Natural killer cell (primary cell): Measurements from ENCODE around the gene LRRN2. TPM values are rescaled to one million over a fixed set of nuclear protein-coding genes. Genes with fewer than 3 reads are reported as not detected.

Source experiments
- ATAC-seq, 3 donors: fragments of 150-1000 bp in 2 of 3; fragments of 200-7000 bp in 1 of 3; cut with Tn5 transposase; 1 replicate in 1 of 3; 2 replicates in 2 of 3; pipeline ENCODE4 v1.10.0; 2021; ENCODE audit warnings: mild to moderate bottlenecking in 2 of 3, moderate library complexity in 2 of 3
- DNase-seq, 2 donors: peaks; one replicate each; pipeline versions ENCODE4 v3.0.0 to v3.0.0-alpha.2; 2013 to 2021; ENCODE audit warnings: mixed read lengths in 1 of 2
- H3K27ac ChIP-seq: one replicate; pipeline ENCODE4 v1.5.1; 2013; ENCODE audit warnings: mild to moderate bottlenecking, low read length
- H3K27me3 ChIP-seq: one replicate; pipeline ENCODE4 v1.6.1; 2013; ENCODE audit warnings: low read length; ENCODE audit not compliant: control insufficient read depth, insufficient read depth
- H3K36me3 ChIP-seq: one replicate; pipeline ENCODE4 v1.6.1; 2013; ENCODE audit warnings: low read length; ENCODE audit not compliant: control insufficient read depth, insufficient read depth
- H3K4me1 ChIP-seq: one replicate; pipeline ENCODE4 v1.6.1; 2013; ENCODE audit warnings: low read length; ENCODE audit not compliant: control insufficient read depth, insufficient read depth
- H3K4me3 ChIP-seq: one replicate; pipeline ENCODE4 v1.5.1; 2013; ENCODE audit warnings: low read length
- H3K9me3 ChIP-seq: one replicate; pipeline ENCODE4 v1.6.1; 2013; ENCODE audit warnings: low read length; ENCODE audit not compliant: control insufficient read depth, insufficient read depth
- H3K27ac Mint-ChIP-seq, 2 donors: one replicate each; pipeline ENCODE4 v1.8.0; 2022; ENCODE audit warnings: mild to moderate bottlenecking in 2 of 2, mixed read lengths in 2 of 2, moderate library complexity in 1 of 2
- H3K27me3 Mint-ChIP-seq, 2 donors: one replicate each; pipeline ENCODE4 v1.8.0; 2022; ENCODE audit warnings: low read depth in 2 of 2, mixed read lengths in 2 of 2
- H3K36me3 Mint-ChIP-seq: one replicate; pipeline ENCODE4 v1.8.0; 2022; ENCODE audit warnings: mixed read lengths
- H3K4me1 Mint-ChIP-seq, 2 donors: one replicate each; pipeline ENCODE4 v1.8.0; 2022; ENCODE audit warnings: mixed read lengths in 2 of 2
- H3K4me3 Mint-ChIP-seq: one replicate; pipeline ENCODE4 v1.8.0; 2022; ENCODE audit warnings: mild to moderate bottlenecking, moderate library complexity, mixed read lengths
- H3K9me3 Mint-ChIP-seq, 2 donors: one replicate each; pipeline ENCODE4 v1.8.0; 2022; ENCODE audit warnings: mixed read lengths in 2 of 2
- CTCF ChIP-seq: fragments of 200-600 bp; IDR thresholded peaks from one replicate; pipeline ENCODE4 v1.8.0; 2022; ENCODE audit warnings: antibody characterized with exemption
- WGBS: methylation state at CpG from one replicate; pipeline ENCODE4 v1.1.7; 2013; ENCODE audit warnings: missing lambda C conversion rate; ENCODE audit not compliant: insufficient coverage; 5-methylcytosine and 5-hydroxymethylcytosine counted together
- intact Hi-C: fragments of 100-400 bp; cut with micrococcal nuclease; formaldehyde crosslinking; loops from one replicate; pipeline ENCODE4 v1.14.2; 2022
- total RNA-seq, 4 donors: library from RNA; stranded (reverse); fragments of 120-200 nt in 1 of 4; gene quantifications; one replicate each; pipeline versions ENCODE4 v1.2.3 to v1.2.4, GENCODE V29; 2013 to 2022

The LRRN2 gene
- total RNA-seq, 3 donors from 2014 or later (not counting 1 experiment from before 2014, with no cell fraction given) = 0.10 to 0.27 TPM; not detected in 1

- no peaks in the 10 kb centered on the region for H3K9me3 Mint-ChIP-seq
Observed at GRCh38 chr1:204618148-204618760, 67.3 kb downstream of the LRRN2 start.

DNA sequence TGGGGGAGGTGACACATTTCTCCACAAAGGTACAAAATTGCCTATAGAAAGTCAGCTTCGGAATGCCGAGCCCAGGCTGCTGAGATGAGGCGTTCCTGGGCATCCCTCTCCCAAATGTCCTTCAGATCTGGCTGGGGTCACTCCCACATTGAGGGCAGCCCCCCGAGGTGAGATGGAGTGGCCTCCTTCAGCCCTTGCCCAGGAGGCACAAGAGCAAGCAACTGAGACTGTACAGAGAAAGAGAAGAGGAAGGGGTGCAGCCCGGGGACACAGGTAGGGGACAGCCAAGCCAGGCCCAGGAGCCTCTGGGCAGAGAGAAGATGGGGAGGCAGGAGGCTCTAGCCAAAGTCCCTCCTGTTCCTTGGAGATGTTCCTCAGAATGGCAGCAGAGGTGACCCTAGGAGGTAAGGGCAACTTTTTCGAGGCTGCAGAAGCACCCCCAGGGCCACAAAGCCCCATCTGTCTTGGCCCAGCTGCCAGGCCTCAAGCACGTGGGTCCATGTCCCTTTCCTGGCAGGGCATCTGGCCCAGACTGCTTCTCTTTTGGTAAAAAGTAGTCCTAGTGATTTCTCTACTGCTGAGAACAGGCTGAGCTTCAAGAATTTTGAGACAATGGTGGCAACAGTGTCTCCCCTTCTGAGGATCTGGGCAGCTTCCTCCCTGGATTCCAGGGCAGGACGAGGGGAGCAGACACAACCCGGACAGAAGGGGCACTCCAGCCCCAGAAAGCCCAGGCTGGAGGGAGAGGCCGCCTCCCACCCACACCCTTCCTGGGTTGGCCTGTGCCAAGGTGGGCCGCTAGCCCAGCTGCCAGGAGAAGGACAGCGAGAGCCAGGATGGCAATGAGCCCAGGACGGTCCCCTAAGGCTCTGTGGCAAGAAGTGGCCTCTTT lies 68.0 kb downstream of the LRRN2 start:
- no peaks in the 10 kb centered on the region for H3K36me3 Mint-ChIP-seq
- no peak overlapping the region for H3K27ac ChIP-seq
- no peaks in the 10 kb centered on the region for H3K27me3 Mint-ChIP-seq
- intact Hi-C loops = no loop called here
- WGBS = 82% methylated on average over 13 of the region's 13 CpGs
- H3K4me3 Mint-ChIP-seq = no peak overlapping the region
- no peaks in the 10 kb centered on the region for H3K9me3 ChIP-seq
- TF ChIP-seq CTCF = no peak
- no peaks in the 10 kb centered on the region for H3K27me3 ChIP-seq
- H3K4me1 ChIP-seq = no peaks in the 10 kb centered on the region
- no peaks in the 10 kb centered on the region for H3K36me3 ChIP-seq
- H3K9me3 Mint-ChIP-seq = no peaks in the 10 kb centered on the region
- H3K27ac Mint-ChIP-seq = no peak overlapping the region
- ATAC-seq = no peak
- H3K4me1 Mint-ChIP-seq = no peaks in the 10 kb centered on the region
- H3K4me3 ChIP-seq = no peak overlapping the region
- DNase-seq = no peak

More at GRCh38 chr1:204618148-204618760, 67.3 kb downstream of the LRRN2 start:
- Mint-ChIP-seq H3K4me1 (no peaks in the 10 kb centered on the region), H3K4me3 (no peak overlapping the region), H3K36me3 (no peaks in the 10 kb centered on the region), H3K27ac (no peak overlapping the region), H3K27me3 (no peaks in the 10 kb centered on the region)
- DNase-seq (no peak), ATAC-seq (no peak)
- Histone ChIP-seq H3K4me3 (no peak overlapping the region), H3K36me3 (no peaks in the 10 kb centered on the region), H3K27ac (no peak overlapping the region), H3K9me3 (no peaks in the 10 kb centered on the region), H3K27me3 (no peaks in the 10 kb centered on the region), H3K4me1 (no peaks in the 10 kb centered on the region)
- no peak for TF ChIP-seq CTCF
- 94% methylated on average over 20 of the region's 20 CpGs for WGBS
- intact Hi-C loops = no loop called here

DNA sequence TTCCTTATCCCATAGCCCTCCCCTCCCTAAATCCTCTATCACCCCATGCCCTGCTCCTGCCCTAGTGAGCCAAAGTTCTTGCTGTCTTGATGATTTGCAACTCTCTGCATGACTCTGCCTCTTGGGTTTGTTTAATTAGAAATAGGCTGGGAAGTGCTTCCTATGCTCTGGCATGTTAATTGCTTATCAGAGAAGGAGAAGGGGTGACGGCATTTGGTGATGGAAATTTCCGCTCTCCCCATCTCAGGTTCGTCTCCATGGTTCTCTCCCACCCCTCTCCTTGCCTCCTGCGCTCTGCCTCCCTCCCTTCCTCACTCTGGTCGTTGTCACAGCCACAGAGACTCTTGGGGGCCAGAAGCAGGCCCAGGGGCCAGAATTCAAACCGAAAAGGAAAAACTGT lies 68.9 kb downstream of the LRRN2 start:
- H3K4me3 Mint-ChIP-seq = no peak overlapping the region
- H3K27me3 Mint-ChIP-seq = no peaks in the 10 kb centered on the region
- no peak for TF ChIP-seq CTCF
- H3K36me3 ChIP-seq = no peaks in the 10 kb centered on the region
- WGBS = 82% methylated on average over 5 of the region's 6 CpGs
- H3K4me3 ChIP-seq = no peak overlapping the region
- H3K4me1 ChIP-seq = no peaks in the 10 kb centered on the region
- intact Hi-C loops = no loop called here
- no peaks in the 10 kb centered on the region for H3K36me3 Mint-ChIP-seq
- no peaks in the 10 kb centered on the region for H3K9me3 ChIP-seq
- H3K9me3 Mint-ChIP-seq = no peaks in the 10 kb centered on the region
- DNase-seq = no peak
- ATAC-seq = no peak
- H3K27ac ChIP-seq = no peak overlapping the region
- H3K27me3 ChIP-seq = no peaks in the 10 kb centered on the region
- H3K4me1 Mint-ChIP-seq = no peaks in the 10 kb centered on the region
- H3K27ac Mint-ChIP-seq = no peak overlapping the region
